NCI-H2227 (cell line): ENCODE measurements around the gene ZNF48.

Experiments
- DNase-seq: peaks from one replicate; lab custom pipeline; 2025; ENCODE audit not compliant: unreplicated experiment; lab: John Stamatoyannopoulos, UW

Gene ZNF48

DNA sequence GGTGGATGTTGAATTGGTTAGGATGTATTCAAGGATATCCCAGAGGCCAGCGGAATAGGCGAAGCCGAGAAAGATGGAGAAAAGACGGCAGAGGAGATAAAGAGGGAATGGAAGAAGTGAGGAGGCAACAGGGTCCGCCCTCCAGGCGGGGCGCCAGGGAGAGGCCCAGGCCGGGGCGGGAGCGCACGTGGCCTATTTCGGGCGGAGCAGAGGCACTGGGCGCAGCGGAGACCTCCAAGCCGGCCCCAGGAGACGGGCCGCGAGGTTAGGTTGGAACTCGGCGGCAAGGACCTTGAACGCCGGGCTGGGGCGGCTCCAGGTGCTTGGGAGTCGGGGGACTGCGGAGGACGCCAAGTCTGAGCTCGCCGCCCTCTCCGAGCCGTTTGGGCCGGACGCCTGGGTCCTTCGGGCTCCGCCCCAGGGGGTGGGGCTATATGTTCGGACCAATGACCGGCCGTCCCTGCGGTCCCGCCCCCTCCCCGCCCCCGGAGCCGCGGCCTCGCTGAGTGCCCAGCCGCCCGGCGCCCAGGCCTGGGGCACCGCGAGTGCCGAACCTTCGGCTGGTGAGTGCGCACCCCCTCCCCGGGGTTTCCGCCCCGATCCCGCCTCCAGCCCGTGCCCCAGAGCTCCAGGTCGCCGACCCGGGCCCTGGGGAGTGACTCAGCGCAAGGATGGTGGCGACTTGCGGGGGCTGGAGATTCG lies 12.0 kb downstream of the ZNF48 start, which contains the start of gene ZNF771:
ZNF771 (plus strand) TSS at position 505 of the 702 bp plus-strand sequence. CDS start 448 bp downstream, outside the sequence.
- peak; percentile 95 for DNase-seq

DNA sequence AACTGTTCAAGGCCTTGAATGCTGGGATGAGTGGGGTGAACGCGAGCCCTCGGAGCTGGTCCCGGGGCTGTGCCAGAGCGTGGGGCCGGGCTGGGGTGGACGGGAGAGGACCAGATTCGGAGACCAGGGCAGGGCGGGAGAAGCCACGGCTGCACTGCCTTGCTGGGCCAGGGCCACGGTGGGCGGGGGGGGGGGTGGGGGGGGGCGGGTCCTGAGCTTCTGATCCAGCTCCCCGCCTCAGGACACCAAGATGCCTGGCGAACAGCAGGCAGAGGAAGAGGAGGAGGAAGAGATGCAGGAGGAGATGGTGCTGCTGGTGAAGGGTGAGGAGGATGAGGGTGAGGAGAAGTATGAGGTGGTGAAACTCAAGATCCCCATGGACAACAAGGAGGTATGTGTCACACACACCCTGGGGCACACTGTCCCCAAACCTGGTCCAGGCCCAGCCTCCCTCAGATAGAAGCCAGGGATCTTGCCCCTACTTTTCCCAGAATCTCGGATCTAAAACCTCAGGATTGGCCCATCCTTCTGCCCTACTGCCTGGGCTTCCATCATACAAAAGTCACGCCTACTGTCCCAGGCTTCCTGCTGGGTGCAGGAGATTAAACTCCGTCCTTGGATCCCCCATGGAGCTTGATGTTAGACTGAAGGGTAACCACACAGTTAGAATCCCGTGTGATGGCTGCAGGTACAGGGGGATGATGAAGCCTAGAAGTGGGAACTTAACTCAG lies 12.7 kb downstream of the ZNF48 start:
- DNase-seq, result peak; percentile 34

DNA sequence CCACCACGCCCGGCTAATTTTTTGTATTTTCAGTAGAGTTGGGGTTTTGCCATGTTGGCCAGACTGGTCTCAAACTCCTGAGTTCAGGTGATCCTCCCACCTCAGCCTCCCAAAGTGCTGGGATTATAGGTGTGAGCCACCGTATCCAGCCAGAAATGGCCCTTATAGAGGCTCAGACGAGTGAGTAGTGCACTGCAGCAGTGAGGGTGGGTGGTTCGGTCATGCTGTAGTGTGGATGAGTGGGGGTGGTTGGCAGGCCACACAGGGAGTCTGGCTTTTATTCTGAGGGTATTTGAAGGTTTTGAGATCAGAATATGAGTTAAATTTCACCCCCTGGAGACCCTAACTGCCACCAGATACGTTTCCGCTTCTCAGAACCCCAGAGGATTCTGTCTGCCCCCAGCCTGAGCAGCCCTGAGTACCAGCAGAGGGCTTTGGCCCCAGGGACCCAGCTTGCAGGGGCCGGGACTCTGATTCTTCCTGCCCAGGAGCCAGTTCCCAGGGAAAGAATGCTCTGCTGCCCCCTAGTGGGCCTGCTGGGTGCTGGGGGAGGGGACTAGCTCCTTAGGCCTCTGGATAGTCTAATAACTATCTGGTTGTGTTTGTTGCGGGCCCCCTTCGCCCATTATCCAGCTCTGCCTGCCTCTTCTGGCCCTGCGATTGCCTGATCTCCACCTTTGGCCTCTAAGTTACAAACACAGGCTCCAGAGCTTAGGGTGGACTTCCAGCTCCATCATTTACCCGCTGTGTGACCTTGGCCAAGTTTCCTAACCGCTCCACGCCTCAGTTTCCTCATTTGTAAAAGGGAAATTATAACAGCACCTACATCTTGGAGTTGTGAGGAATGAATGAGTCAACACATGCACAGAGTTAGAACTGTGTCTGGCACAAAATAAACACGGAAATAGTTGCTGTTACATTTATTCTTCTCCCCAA lies 14.2 kb downstream of the ZNF48 start:
- DNase-seq, result peak; percentile 93

DNA sequence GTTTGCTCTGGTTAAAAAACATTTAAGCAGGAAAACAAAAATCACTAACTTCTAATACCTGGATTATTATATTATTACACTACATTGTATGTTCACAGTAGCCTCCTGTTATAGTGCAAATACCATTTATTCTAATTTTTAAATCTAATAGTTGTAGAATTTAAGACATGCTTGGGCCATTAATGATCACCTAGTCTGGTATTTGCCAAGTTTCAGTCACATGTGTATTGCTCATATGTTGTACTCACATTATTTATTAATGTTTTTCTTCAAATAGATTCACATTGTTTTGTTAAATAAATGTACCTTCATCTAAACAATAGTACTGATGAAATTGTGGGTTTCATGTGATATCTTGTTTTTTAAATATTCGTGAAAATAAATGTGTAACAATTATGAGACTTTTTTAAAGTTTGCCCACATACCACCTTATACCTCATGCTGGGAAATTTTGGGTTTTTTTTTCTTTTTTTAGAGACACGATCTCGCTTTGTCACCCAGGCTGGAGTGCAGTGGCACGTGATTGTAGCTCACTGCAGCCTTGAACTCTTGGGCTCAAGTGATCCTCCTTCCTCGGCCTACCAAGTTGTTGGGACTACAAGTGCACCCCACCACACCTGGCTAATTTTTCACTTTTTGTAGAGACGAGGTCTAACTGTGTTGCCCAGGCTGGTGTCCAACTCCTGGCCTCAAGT lies 18.0 kb downstream of the ZNF48 start:
- DNase-seq, result no peak

DNA sequence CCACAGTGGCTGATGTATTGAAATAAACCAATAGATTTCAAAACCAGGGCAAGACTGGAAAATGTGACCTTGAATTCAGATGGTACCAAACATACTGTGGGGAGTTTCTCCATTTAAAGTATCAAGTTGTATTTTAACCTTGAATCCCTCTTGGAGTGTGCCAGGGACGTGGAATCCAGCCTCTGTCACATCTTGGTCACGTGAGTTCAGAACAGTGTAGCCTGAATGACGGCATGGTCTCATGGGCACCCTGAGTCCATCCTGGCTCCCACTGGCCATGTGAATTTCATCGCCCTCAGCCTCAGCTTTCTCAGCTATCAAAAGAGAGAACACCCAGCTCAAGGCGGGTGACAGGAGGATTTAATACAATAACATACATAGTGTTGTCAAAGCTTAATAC lies 18.9 kb downstream of the ZNF48 start:
- no peak for DNase-seq

DNA sequence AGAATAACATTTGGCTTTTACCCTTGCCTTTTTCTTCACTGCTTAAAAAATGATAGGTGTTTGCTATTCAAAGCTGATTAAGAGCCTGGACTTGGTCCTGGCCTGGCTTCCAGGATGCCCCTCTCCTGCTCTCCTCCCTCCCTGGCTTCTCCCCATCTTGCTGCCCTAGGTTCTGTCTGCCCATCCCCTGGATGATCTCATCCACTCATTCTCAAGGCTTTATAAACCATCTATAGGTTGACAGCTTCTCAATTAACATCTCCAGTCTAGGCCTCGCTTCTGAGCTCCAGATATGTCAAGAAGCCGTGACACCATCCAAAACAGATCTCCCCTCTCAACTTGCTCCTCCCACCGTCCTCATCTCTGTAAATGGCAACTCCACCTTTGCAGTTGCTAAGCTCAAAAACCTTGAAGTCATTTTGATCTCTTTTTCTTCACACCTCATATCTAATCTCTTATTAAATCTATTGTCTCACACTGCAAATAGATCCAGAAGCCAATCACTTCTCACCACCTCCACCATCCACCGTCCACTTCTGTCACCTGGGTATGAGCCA lies 20.9 kb downstream of the ZNF48 start:
- no peak for DNase-seq

DNA sequence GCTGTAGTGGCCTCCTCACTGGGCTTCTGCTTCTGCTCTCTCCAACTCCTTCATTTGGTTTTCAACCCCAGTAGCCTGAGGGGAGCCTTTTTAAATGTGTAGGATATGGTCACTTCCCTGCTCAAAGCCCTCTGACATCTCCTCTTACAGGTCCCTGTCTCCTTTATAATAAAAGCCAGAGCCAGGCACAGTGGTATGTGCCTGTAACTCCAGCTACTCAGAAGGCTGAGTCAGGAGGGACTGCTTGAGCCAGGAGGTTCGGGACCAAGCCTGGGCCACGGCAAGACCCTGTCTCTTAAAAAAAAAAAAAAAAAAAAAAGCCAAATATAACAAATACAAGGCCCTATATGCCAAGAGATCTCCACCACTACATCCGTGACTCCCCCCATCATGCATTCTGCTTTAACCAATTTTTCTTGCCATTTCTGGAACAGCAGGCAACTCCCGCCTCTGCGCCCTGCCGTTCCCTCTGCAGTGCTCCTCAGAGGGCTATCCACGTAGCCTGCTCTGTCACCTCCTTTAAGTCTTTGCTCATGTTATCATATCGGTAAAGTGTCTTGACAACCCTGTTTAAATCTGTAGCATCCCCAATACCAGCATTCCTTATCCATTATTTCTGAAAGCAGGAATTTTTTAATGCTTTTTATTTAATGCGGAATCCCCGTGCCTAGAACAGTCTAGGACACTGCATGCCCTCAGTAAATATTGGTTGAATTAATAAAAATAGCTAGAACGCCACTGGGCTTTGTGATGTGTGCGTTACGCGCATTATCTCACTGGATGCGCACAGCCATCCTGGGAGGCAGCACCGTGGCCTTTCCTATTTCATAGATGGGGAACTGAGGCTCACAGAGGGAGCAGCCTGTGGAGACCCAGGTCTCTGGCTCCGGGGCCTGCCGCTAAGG lies 21.7 kb downstream of the ZNF48 start:
- DNase-seq, result peak; percentile 63

DNA sequence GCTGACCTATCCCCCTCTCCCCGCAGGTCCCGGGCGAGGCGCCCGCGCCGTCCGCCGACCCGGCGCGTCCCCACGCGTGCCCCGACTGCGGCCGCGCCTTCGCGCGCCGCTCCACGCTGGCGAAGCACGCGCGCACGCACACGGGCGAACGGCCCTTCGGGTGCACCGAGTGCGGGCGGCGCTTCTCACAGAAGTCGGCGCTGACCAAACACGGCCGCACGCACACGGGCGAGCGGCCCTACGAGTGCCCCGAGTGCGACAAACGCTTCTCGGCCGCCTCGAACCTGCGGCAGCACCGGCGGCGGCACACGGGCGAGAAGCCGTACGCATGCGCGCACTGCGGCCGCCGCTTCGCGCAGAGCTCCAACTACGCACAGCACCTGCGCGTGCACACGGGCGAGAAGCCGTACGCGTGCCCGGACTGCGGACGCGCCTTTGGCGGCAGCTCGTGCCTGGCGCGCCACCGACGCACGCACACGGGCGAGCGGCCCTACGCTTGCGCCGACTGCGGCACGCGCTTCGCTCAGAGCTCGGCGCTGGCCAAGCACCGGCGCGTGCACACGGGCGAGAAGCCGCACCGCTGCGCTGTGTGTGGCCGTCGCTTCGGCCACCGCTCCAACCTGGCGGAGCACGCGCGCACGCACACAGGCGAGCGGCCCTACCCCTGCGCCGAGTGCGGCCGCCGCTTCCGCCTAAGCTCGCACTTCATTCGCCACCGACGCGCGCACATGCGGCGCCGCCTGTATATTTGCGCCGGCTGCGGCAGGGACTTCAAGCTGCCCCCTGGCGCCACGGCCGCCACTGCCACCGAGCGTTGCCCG lies 22.5 kb downstream of the ZNF48 start:
- DNase-seq, result peak; percentile 99

DNA sequence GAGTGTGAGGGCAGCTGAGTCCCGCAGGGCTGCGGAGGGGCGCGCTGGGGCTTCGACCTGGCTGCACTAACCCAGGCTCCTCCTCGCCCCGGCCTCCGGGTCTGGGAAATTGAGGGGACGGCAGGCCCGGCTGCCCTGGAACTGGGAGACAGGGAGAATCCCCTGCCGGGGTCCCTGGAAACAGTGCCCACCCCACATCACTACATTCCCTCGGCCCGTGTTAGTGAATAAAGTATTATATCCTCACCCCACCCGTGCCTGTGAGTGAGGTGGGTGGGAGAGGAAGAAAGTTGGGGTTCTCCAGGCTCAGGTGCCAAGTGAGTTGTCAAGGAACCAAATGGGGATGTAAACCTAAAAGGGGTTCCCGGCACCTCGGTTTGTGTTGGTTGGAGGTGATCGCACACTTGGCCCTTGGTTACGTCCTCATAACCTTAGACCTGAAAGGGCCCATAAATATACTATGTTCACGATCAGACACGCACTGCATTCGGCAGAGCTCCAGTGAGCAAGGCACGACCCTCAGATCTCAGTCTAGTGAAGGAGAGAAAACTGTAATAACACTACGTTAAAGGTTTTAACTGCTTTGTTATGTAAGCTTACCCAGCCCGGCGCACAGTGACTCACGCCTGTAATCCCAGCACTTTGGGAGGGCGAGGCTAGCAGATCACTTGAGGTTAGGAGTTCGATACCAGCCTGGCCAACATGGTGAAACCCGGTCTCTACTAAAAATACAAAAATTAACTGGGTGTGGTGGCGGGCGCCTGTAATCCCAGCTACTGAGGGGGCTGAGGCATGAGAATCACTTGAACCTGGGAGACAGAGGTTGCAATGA lies 23.3 kb downstream of the ZNF48 start:
- DNase-seq, result peak; percentile 31

DNA sequence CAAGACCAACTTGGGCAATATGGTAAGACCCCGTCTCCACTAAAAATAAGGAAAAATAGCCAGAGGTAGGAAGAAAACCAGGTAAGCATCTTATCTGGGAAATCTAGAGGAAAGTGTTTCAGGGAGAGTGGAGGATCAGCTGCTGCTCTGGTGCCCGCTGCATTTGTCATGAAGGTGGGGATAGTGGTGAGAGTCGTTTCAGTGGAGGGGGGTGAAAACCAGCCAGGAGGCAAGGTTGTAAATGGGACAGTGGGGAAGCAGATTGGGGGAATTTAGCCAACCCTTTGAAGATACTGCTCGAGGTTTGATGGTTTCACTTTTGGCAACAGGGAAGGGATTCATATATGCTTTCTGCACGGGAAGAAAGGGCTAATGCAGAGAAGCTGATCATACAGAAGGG lies 25.8 kb downstream of the ZNF48 start:
- DNase-seq, result no peak

DNA sequence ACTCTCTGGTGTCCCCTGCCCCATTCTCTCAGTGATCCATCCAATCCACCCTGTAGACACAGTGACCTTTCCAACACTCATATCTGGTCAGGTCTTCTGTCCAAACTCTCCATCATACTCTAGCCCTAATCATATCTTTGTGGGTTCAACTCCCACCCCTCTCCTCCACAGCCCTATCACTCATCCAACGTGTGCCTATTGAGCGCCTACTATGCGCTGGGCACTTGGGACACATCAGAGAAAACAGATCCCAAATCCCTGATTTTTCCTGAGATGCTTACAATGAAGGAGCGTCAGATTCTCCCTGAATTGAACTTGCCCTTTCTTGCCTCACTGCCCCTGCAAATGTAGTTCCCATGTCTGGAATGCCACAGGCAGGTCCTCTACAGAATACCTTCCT lies 32.8 kb downstream of the ZNF48 start:
- no peak for DNase-seq

DNA sequence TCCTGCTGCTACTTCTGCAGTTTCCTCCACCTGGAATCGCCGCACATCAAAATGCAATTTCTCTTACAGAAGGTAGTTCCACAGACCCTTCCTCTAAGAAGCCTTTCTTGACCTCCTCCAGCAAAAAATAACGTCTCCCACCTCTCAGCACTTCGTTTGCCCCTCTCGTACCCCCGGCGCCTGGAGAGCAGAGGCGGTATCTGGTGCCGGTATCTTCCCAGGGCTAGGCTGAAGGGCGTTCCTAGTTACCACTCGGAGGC lies 34.1 kb downstream of the ZNF48 start:
- DNase-seq, result no peak

DNA sequence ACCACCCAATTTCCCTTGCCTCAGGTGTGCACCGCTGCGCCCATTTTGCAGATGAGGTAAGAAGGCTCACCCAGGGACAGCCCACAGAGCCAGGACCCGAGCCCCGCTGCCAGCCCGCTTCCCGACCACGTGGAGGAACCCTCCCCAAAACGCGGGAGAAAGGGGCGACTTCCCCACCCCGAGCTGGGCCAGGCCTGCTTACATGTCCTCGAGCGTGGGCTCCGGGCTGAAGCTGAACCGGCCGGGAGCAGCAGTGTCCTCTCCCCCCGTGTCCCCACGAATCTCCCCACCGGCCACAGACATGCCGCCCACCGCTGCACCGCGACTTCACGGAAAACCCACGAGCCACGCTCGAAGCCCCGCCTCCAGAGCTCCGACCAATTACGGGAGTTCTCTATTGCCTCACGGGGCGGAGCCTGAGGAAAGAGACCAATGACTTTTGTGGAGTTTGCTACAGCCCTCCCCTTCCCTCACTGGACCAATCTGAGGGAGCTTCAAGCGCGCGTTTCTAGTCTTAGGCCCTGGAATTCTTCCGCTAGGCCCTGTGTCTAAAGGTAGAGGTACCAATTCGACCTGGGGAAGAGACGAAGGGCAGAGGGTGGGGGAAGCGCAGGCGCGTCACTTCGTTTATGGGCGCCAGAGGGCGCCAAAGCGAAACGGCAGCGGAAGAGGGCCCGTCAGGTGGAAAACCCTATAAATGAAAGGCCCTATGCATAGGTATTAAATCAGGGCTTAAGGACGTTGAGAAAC lies 34.6 kb downstream of the ZNF48 start, which contains the start of gene DCTPP1:
DCTPP1 (minus strand) TSS at position 353 of the 750 bp plus-strand sequence; CDS start at position 303, 50 bp downstream.
- DNase-seq, result peak; percentile 99

DNA sequence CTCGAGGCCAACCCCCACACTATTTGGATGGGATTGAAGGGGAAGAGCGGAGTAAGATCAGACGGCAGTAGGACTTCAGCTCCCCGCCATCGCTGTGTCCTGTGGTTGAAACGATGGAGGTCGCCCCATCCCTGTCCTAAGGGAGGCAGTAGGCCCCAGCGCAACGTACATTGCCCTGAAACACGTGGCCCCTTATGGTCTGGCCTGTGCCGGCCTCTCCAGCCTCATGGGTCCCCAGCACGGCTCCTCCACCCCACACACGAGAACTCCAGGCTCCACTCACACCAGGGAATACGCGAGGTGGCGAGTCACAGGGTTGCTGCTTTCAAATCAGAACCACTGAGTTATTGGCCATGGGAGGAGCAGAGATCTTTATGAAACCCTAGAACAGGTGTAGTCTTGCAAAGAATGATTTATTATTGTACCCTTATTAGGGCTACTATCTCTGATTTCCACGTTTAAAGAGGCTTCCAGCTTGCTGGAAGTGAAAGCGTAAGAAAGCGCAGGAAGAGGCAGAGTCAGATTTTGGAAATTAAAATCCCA lies 35.3 kb downstream of the ZNF48 start:
- DNase-seq, result no peak

DNA sequence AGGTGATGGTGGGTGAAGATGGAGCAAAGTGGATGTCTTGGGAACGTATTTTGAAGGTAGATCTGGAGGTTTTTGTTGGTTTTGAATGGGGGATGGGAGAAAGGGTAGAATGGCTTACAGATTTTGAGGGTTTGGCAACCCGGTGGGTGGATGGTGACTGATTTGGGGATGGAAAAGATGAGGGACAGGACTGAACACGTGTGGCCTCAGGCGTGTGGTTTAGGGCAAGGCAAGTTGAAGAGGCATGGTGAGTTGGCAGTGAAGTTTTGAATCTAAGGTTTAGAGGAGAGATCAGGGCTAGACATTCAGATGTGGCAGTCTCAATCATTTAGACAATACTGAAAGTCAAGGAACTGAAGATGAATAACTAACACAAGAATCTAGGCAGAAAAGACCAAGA lies 39.6 kb downstream of the ZNF48 start:
- no peak for DNase-seq

DNA sequence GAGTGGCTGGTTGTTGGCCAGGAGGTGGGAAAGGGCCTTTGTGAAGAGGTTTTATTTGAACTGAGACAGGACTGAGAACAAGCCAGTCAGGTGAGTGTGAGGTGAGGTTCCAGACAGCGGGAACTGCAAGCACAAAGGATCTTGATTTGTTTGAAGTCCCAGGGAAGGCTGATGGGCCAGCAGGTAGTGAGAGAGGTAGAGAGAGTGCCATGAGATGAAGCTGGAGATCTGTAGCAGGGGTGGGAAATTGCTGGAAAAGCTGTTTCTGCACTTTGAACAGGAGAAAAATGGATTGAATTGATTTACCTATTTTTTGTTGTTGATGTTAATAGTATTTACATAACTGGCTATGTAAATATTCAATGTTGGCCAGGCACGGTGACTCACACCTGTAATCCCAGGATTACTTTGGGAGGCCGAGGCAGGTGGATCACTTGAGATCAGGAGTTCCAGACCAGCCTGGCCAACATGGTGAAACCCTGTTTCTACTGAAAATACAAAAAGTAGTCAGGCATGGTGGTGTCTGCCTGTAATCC lies 42.4 kb downstream of the ZNF48 start:
- DNase-seq, result no peak

DNA sequence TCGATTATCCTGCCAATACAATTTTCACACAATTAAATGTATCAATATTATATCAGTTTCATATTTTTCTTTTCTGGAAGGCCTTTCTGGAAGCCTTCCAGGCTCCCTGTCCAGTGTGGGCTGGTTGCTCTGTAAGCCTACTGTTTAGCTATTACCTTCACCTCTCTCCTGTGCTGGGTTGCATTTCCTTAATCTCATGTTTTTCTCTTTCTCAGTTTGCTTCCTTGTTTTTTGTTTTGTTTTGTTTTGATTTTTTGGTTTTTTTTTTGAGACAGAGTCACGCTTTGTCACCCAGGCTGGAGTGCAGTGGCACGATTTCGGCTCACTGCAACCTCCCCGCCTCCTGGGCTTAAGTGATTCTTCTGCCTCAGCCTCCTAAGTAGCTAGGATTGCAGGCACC lies 43.6 kb downstream of the ZNF48 start:
- no peak for DNase-seq
